Esophagus muscularis mucosa (tissue), 2 donors: Measurements from ENCODE around the gene LMF1.

Experiments
- POLR2A ChIP-seq: fragments of 450-650 bp; IDR thresholded peaks from one replicate; pipeline ENCODE4 v1.6.1; 2017; ENCODE audit warnings: antibody characterized with exemption, moderate library complexity, mild to moderate bottlenecking, low read depth
- POLR2AphosphoS5 ChIP-seq, 2 donors: sonication (generic); formaldehyde crosslinking; IDR thresholded peaks; one replicate each; pipeline ENCODE4 v1.6.1; 2017; ENCODE audit warnings: antibody characterized with exemption in 2 of 2

DNA sequence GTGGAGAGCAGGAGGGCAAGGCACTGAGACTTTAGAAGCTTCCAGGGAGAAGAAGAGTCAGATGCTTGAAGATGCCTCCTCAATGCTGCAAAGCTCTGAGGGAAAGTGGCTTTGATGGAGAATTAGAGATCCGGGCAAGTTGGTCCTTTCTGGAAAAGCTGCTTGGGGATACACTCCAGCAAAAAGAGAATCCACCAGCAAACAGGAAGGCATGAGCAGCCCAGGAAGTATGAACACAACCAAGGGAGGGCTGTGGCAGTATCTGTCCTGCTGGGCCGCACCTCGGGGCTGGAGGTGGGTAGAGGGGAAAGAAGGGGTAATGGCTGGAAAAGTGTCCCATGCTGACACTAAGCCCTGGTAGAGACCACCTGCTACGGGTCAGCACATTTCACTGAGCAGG, 5.3 kb downstream of the LMF1 start:
- TF ChIP-seq POLR2AphosphoS5 (IDR thresholded peaks at IDR 0.05): no peak
- no peak for TF ChIP-seq POLR2A
